PC-3 (cell line): ENCODE results near the gene ADD1.

ENCODE experiments used
- EZH2 ChIP-seq: fragments of 300-600 bp; sonication (generic); IDR thresholded peaks from one replicate; pipeline ENCODE4 v1.6.1; 2017; ENCODE audit warnings: antibody characterized with exemption, mild to moderate bottlenecking, low read length; ENCODE audit not compliant: unreplicated experiment
- TF ChIP-seq, protein P1 (sequence below): fragments of 300-600 bp; sonication (generic); conservative IDR thresholded peaks from 2 replicates; pipeline ENCODE4 v1.5.1; 2017; ENCODE audit warnings: antibody characterized with exemption, low read depth, mild to moderate bottlenecking, low read length

DNA sequence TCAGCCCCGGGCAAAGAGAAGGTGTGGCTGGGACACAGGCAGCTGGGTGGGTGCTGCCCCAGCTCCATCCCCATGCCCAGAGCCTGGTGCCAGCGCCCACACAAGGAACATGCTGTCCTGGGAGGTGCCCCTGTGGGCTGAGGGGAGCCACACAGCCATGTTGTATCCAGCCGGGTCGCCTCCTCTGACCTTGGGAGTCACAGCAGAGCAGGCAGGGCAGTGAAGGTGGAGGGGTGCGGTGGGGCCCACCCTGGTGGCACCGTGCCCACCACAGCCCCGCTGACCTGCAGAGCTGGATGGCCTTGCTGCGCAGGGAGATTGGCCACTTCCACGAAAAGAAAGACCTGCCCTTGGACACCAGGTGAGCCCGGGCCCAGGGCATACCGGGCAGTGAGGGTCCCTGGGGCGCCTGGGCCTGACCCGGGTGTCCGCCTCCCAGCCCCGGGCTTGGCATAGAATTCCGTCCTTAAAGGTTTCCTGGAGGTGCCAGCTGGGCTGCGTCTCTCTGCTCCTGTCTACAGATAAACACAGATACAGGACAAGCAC, 18.7 kb upstream of the ADD1 start:
- TF ChIP-seq EZH2: no peak
- TF ChIP-seq, protein P1, sequence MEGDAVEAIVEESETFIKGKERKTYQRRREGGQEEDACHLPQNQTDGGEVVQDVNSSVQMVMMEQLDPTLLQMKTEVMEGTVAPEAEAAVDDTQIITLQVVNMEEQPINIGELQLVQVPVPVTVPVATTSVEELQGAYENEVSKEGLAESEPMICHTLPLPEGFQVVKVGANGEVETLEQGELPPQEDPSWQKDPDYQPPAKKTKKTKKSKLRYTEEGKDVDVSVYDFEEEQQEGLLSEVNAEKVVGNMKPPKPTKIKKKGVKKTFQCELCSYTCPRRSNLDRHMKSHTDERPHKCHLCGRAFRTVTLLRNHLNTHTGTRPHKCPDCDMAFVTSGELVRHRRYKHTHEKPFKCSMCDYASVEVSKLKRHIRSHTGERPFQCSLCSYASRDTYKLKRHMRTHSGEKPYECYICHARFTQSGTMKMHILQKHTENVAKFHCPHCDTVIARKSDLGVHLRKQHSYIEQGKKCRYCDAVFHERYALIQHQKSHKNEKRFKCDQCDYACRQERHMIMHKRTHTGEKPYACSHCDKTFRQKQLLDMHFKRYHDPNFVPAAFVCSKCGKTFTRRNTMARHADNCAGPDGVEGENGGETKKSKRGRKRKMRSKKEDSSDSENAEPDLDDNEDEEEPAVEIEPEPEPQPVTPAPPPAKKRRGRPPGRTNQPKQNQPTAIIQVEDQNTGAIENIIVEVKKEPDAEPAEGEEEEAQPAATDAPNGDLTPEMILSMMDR: no peak
